GM18507 (cell line): Measurements from ENCODE around the gene LRP2.

Experiments used
- DNase-seq: peaks from one replicate; pipeline ENCODE4 v3.0.0; 2011; ENCODE audit warnings: low read depth; ENCODE audit not compliant: insufficient read length; ENCODE audit errors: extremely low spot score
- FAIRE-seq: peaks from 2 replicates; lab custom pipeline; 2011; peaks lifted over from hg19 to GRCh38; lab: Jason Lieb, UNC

LRP2 gene

GRCh38 chr2:169077674-169078240 lies 284.6 kb downstream of the LRP2 start:
- FAIRE-seq = no peak

More at GRCh38 chr2:169077674-169078240, 284.6 kb downstream of the LRP2 start:
- no peak for DNase-seq
